Right renal pelvis (tissue), 4 donors: ENCODE data around the gene C1orf21. TPM values are rescaled to one million over a fixed set of nuclear protein-coding genes. Genes with fewer than 3 reads are reported as not detected.

Experiments
- DNase-seq, 4 donors: peaks; one replicate each; pipeline ENCODE4 v3.0.0-alpha.2; 2013; ENCODE audit warnings: low read depth in 4 of 4, low spot score in 3 of 4, missing footprints in 1 of 4
- polyA plus RNA-seq, 4 donors: library from polyadenylated mRNA; unstranded; fragments of 120-200 nt; gene quantifications; one replicate each; pipeline ENCODE4 v1.2.1, GENCODE V29; 2013; ENCODE audit not compliant: insufficient read length in 4 of 4

Gene C1orf21
- polyA plus RNA-seq, 4 donors, result 38.0 to 44.9 (median 40.7) TPM

DNA sequence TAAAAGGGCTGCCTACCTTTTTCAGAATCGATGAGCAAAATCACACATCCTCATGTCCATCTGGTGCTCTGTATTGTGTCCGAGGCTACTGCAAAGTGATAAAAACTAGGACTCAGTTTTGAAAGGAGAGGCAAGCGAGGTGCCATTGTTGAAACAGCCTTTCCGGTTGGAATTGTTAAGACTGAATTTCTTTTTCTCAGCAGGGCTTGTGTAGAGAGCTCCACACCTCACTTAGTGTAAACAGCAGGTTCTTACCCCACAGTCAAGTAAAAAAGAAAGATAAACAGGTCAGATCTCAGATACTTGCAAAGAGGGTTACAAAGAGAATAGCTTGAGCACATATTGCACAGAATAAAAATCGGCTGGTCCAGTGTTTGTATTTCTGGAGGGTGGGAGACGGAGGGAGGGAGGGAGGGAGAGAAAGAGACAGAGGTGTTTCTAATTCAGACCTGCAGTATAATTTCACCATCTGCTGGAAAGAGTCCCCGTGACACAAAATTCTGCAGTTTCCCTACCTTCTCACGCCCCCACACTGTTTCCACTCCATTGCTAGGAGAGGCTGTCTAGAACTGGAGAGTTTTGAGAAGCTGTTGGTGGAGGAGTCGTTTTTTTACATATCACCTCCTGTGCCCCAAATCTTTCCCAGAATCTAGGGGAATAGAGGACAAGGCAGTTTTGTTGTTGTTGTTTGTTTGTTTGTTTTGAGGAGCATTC, 285.3 kb downstream of the C1orf21 start:
- DNase-seq, result no peak

DNA sequence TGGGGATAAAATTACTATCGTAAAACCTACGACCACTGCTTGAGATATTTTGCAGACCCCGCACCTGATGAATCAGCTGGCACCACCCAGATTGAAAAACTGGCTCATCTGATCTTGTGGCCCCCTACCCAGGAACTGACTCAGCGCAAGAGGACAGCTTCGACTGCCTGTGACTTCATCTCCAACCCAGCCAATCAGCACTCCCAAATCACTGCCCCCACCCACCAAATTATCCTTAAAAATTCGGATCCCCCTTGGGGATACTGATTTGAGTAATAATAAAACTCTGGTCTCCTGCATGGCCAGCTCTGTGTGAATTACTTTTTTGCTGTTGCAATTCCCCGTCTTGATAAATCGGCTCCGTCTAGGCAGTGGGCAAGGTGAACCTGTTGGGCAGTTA, 286.5 kb downstream of the C1orf21 start:
- DNase-seq, result no peak

DNA sequence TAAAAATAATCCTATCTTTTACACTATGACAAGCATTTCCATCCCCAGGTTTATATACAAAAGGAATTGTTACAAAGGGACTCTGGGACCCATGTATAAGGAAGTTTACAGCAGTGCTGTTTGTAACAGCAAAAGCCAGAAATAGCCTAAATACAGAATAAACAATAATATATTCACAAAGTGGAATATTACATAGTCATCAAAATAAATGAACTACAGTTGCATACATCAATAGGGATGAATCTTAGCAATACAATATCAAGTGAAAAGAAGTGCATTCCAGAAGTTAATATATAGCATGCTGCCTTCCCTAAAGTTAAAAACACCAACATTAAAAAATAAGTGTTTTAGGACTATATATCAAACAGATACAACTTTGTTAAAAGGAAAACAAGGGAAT, 290.5 kb downstream of the C1orf21 start:
- DNase-seq, result no peak
